H1 (cell line): ENCODE data around the gene ALG6. TPM values are rescaled to one million over a fixed set of nuclear protein-coding genes. Genes with fewer than 3 reads are reported as not detected.

Experiments used
- CTCF ChIA-PET: fragments of 300-600 bp; sonication (Branson Sonifier 250); formaldehyde crosslinking; loops from one replicate; lab custom pipeline; 2021; ENCODE audit not compliant: partially characterized antibody; lab: Charles Lee
- POLR2A ChIA-PET: fragments of 300-600 bp; sonication (Branson Sonifier 250); formaldehyde crosslinking; loops from one replicate; lab custom pipeline; 2021; ENCODE audit warnings: inconsistent platforms; ENCODE audit not compliant: partially characterized antibody; lab: Charles Lee
- DNase-seq, 2 experiments: peaks; one replicate each; pipeline versions ENCODE4 v3.0.0 to v3.0.0-alpha.2; 2010 to 2022; ENCODE audit warnings: low spot score in 2 of 2, low read depth in 1 of 2, mixed read lengths in 1 of 2
- FAIRE-seq: peaks from 2 replicates; lab custom pipeline; 2011; peaks lifted over from hg19 to GRCh38; lab: Jason Lieb, UNC
- H2AFZ ChIP-seq: 2 replicates; pipeline ENCODE4 v1.8.1; 2012; ENCODE audit warnings: low read length, inconsistent platforms
- H2AK5ac ChIP-seq: 2 replicates; pipeline ENCODE4 v1.6.1; 2013; ENCODE audit warnings: low read depth, low read length
- H2BK120ac ChIP-seq: replicated peaks from 2 replicates; pipeline ENCODE3; 2013; ENCODE audit warnings: low read depth, low read length, inconsistent platforms
- H2BK12ac ChIP-seq: 2 replicates; pipeline ENCODE4 v1.6.1; 2013; ENCODE audit warnings: low read depth, low read length
- H2BK15ac ChIP-seq: 2 replicates; pipeline ENCODE4 v1.6.1; 2013; ENCODE audit warnings: low read length
- H2BK20ac ChIP-seq: 2 replicates; pipeline ENCODE4 v1.6.1; 2013; ENCODE audit warnings: low read length
- H2BK5ac ChIP-seq: 2 replicates; pipeline ENCODE4 v1.6.1; 2013; ENCODE audit warnings: low read depth, low read length
- H3K14ac ChIP-seq: 2 replicates; pipeline ENCODE4 v1.6.1; 2013; ENCODE audit warnings: inconsistent platforms; ENCODE audit not compliant: insufficient read length
- H3K18ac ChIP-seq: 2 replicates; pipeline ENCODE4 v1.6.1; 2013; ENCODE audit warnings: low read length; ENCODE audit errors: extremely low read depth
- H3K23ac ChIP-seq: 2 replicates; pipeline ENCODE4 v1.6.1; 2013; ENCODE audit warnings: inconsistent platforms; ENCODE audit not compliant: insufficient read length
- H3K23me2 ChIP-seq: 2 replicates; pipeline ENCODE4 v1.6.1; 2013; ENCODE audit warnings: low read depth, low read length
- H3K27ac ChIP-seq: 2 replicates; pipeline ENCODE4 v1.6.1; 2011; ENCODE audit warnings: low read depth, low read length, inconsistent platforms
- H3K27me3 ChIP-seq, 4 experiments: replicated peaks in 1 of 4; 1 replicate in 1 of 4; 2 replicates in 3 of 4; pipeline versions ENCODE4 v1.6.1 to v1.8.1; 2011 to 2013; ENCODE audit warnings: low read length in 3 of 4, mild to moderate bottlenecking in 3 of 4, inconsistent platforms in 2 of 4, mixed read lengths in 2 of 4, moderate library complexity in 1 of 4; ENCODE audit not compliant: control insufficient read depth in 3 of 4, insufficient read depth in 3 of 4; ENCODE audit errors: extremely low read depth in 1 of 4
- H3K36me3 ChIP-seq, 4 experiments: 2 replicates each; pipeline versions ENCODE4 v1.6.1 to v1.8.1; 2011 to 2013; ENCODE audit warnings: mild to moderate bottlenecking in 4 of 4, low read length in 3 of 4, moderate library complexity in 2 of 4, control low read depth in 1 of 4, inconsistent platforms in 1 of 4; ENCODE audit not compliant: insufficient read depth in 4 of 4, control insufficient read depth in 2 of 4
- H3K4ac ChIP-seq: replicated peaks from 2 replicates; pipeline ENCODE3; 2013; ENCODE audit warnings: low read length, low read depth, mixed read lengths, inconsistent platforms; ENCODE audit not compliant: insufficient read length
- H3K4me1 ChIP-seq, 4 experiments: replicated peaks in 1 of 4; 1 replicate in 1 of 4; 2 replicates in 3 of 4; pipeline versions ENCODE4 v1.6.1 to v1.8.1; 2011 to 2013; ENCODE audit warnings: low read length in 3 of 4, inconsistent platforms in 2 of 4, mixed read lengths in 1 of 4; ENCODE audit not compliant: insufficient read depth in 4 of 4, control insufficient read depth in 3 of 4
- H3K4me2 ChIP-seq, 2 experiments: 2 replicates each; pipeline versions ENCODE4 v1.6.1 to v1.8.1; 2011 to 2013; ENCODE audit warnings: low read depth in 2 of 2, low read length in 2 of 2, control low read depth in 1 of 2, inconsistent platforms in 1 of 2, mild to moderate bottlenecking in 1 of 2; ENCODE audit not compliant: insufficient read depth in 1 of 2
- H3K4me3 ChIP-seq, 4 experiments: fragments of 200-600, 300-600 bp in 1 of 4; sonication (generic), shearing (Covaris generic), sonication (Bioruptor Twin) in 1 of 4; 2 replicates each; pipeline versions ENCODE4 v1.5.1 to v1.8.1; 2011 to 2016; ENCODE audit warnings: low read length in 4 of 4, low read depth in 3 of 4, control low read depth in 2 of 4, inconsistent platforms in 2 of 4, mild to moderate bottlenecking in 2 of 4, mixed read lengths in 1 of 4, moderate library complexity in 1 of 4; ENCODE audit not compliant: insufficient read depth in 2 of 4; ENCODE audit errors: extremely low read depth in 1 of 4
- H3K56ac ChIP-seq: replicated peaks from 2 replicates; pipeline ENCODE3; 2013; ENCODE audit warnings: low read depth, mild to moderate bottlenecking, mixed read lengths, low read length, inconsistent platforms; ENCODE audit not compliant: insufficient read length
- H3K79me1 ChIP-seq: 2 replicates; pipeline ENCODE4 v1.6.1; 2013; ENCODE audit warnings: low read depth, low read length, control low read depth
- H3K79me2 ChIP-seq, 2 experiments: 2 replicates each; pipeline versions ENCODE4 v1.6.1 to v1.8.1; 2012 to 2013; ENCODE audit warnings: low read length in 2 of 2, mild to moderate bottlenecking in 2 of 2, inconsistent platforms in 1 of 2; ENCODE audit not compliant: insufficient read depth in 2 of 2, control insufficient read depth in 1 of 2
- H3K9ac ChIP-seq, 4 experiments: replicated peaks in 1 of 4; 1 replicate in 1 of 4; 2 replicates in 3 of 4; pipeline versions ENCODE4 v1.6.1 to v1.8.1; 2011 to 2013; ENCODE audit warnings: low read depth in 3 of 4, low read length in 3 of 4, control low read depth in 2 of 4, mild to moderate bottlenecking in 2 of 4, moderate library complexity in 2 of 4, inconsistent platforms in 1 of 4; ENCODE audit errors: extremely low read depth in 1 of 4
- H3K9me3 ChIP-seq, 2 experiments: 2 replicates each; pipeline versions ENCODE4 v1.6.1 to v1.8.1; 2012 to 2013; ENCODE audit warnings: mild to moderate bottlenecking in 2 of 2, moderate library complexity in 2 of 2, control low read depth in 1 of 2, inconsistent platforms in 1 of 2, low read depth in 1 of 2, low read length in 1 of 2, mixed read lengths in 1 of 2; ENCODE audit not compliant: insufficient read depth in 2 of 2
- H4K20me1 ChIP-seq, 2 experiments: replicated peaks in 1 of 2; 2 replicates each; pipeline versions ENCODE3 to v1.8.1; 2011 to 2013; ENCODE audit warnings: inconsistent platforms in 2 of 2, low read length in 2 of 2, mild to moderate bottlenecking in 1 of 2; ENCODE audit not compliant: insufficient read depth in 2 of 2, control insufficient read depth in 1 of 2
- H4K5ac ChIP-seq: 2 replicates; pipeline ENCODE4 v1.6.1; 2013; ENCODE audit warnings: low read length, low read depth, mixed read lengths, inconsistent platforms; ENCODE audit not compliant: insufficient read length
- H4K8ac ChIP-seq: 2 replicates; pipeline ENCODE4 v1.8.0; 2013; ENCODE audit warnings: mild to moderate bottlenecking, moderate library complexity, low read length, inconsistent platforms; ENCODE audit not compliant: insufficient read depth; ENCODE audit errors: extremely low read depth
- H4K91ac ChIP-seq: replicated peaks from 2 replicates; pipeline ENCODE3; 2013; ENCODE audit warnings: low read length, mixed read lengths, inconsistent platforms; ENCODE audit not compliant: insufficient read length
- BCL11A ChIP-seq, 2 experiments: IDR thresholded peaks; one replicate each; pipeline ENCODE4 v1.6.1; 2011; ENCODE audit warnings: low read depth in 2 of 2, low read length in 2 of 2, mild to moderate bottlenecking in 2 of 2
- CTCF ChIP-seq, 3 experiments: IDR thresholded peaks; 1 replicate in 2 of 3; 2 replicates in 1 of 3; pipeline versions ENCODE4 v1.5.1 to v1.6.1; 2011; ENCODE audit warnings: low read length in 3 of 3, mild to moderate bottlenecking in 3 of 3, inconsistent platforms in 2 of 3, low read depth in 1 of 3, moderate library complexity in 1 of 3; ENCODE audit not compliant: insufficient read depth in 1 of 3; ENCODE audit errors: control extremely low read depth in 1 of 3
- E2F6 ChIP-seq: IDR thresholded peaks from 2 replicates; pipeline ENCODE4 v1.6.1; 2012; ENCODE audit warnings: inconsistent platforms
- EP300 ChIP-seq, 2 experiments: IDR thresholded peaks; 1 replicate in 1 of 2; 2 replicates in 1 of 2; pipeline ENCODE4 v1.6.1; 2011 to 2012; ENCODE audit warnings: low read depth in 2 of 2, low read length in 2 of 2, mild to moderate bottlenecking in 2 of 2, borderline replicate concordance in 1 of 2, inconsistent platforms in 1 of 2, moderate library complexity in 1 of 2
- MAFK ChIP-seq: IDR thresholded peaks from 2 replicates; pipeline ENCODE4 v1.6.1; 2012; ENCODE audit warnings: low read depth, mild to moderate bottlenecking, improper control_type of control experiment, low read length
- POLR2A ChIP-seq, 2 experiments: IDR thresholded peaks; 1 replicate in 1 of 2; 2 replicates in 1 of 2; pipeline ENCODE4 v1.6.1; 2011; ENCODE audit warnings: low read depth in 2 of 2, low read length in 2 of 2, mild to moderate bottlenecking in 2 of 2; ENCODE audit errors: control extremely low read depth in 1 of 2
- SIN3A ChIP-seq, 2 experiments: IDR thresholded peaks in 1 of 2; conservative IDR thresholded peaks in 1 of 2; 2 replicates each; pipeline ENCODE4 v1.6.1; 2011 to 2012; ENCODE audit warnings: low read length in 2 of 2, improper control_type of control experiment in 1 of 2, low read depth in 1 of 2, mild to moderate bottlenecking in 1 of 2
- SP1 ChIP-seq: IDR thresholded peaks from 2 replicates; pipeline ENCODE4 v1.6.1; 2011; ENCODE audit warnings: low read depth, low read length
- TAF1 ChIP-seq: IDR thresholded peaks from 2 replicates; pipeline ENCODE4 v1.6.1; 2011; ENCODE audit warnings: mild to moderate bottlenecking, low read depth, low read length
- USF2 ChIP-seq: IDR thresholded peaks from 2 replicates; pipeline ENCODE4 v1.6.1; 2011; ENCODE audit warnings: low read length, improper control_type of control experiment
- ZNF274 ChIP-seq: IDR thresholded peaks from 2 replicates; pipeline ENCODE4 v1.7.0; 2012; ENCODE audit warnings: low read length, borderline replicate concordance; ENCODE audit errors: extremely low read depth
- polyA plus RNA-seq, 7 experiments: library from polyadenylated mRNA; depleted of rRNA in 3 of 7; stranded (reverse) in 5 of 7; unstranded in 2 of 7; fragments of >200 nt in 5 of 7; fragments of 200-250 nt in 2 of 7; gene quantifications; 1 replicate in 5 of 7; 2 replicates in 1 of 7; 4 replicates in 1 of 7; pipeline versions ENCODE4 v1.2.1 to v1.2.3, GENCODE V29; 2011 to 2013; ENCODE audit warnings: missing spikeins in 2 of 7, mixed read lengths in 2 of 7
- total RNA-seq: library from RNA; stranded (reverse); fragmentation: NEBNext Ultra II Directional; extraction: Animal tissue kit (Norgen Biotek cat#: 25700); gene quantifications from 2 replicates; pipeline ENCODE4 v1.2.1, GENCODE V29; 2021

The ALG6 gene
- total and polyA plus RNA-seq, 2 of the 8 experiments (the other 6 are each of a cell fraction or from before 2014, with no cell fraction given) = 17.8 to 26.8 TPM

GRCh38 chr1:63405021-63405420 lies 37.6 kb downstream of the ALG6 start:
- ChIA-PET POLR2A (no interaction called here), CTCF (interaction anchor here (1.6 to 1.7 kb wide), 2 partner anchors 9 to 14 kb away, joined by 4 to 6 read pairs; no protein-coding TSS in a partner anchor)
- Histone ChIP-seq H3K4ac (no peak overlapping the region), H3K4me2 (no peak overlapping the region), H3K79me2 (no peaks in the 10 kb centered on the region), H3K18ac (no peak overlapping the region), H4K5ac (no peak overlapping the region), H3K27me3 (no peaks in the 10 kb centered on the region), H3K36me3 (no peaks in the 10 kb centered on the region), H3K4me1 (no peaks in the 10 kb centered on the region), H4K91ac (no peak overlapping the region), H3K14ac (no peak overlapping the region), H2AK5ac (no peak overlapping the region), H3K23ac (no peak overlapping the region), H4K20me1 (no peaks in the 10 kb centered on the region), H2BK120ac (no peak overlapping the region), H4K8ac (no peak overlapping the region), H2BK5ac (no peak overlapping the region), H2AFZ (no peak overlapping the region), H3K79me1 (no peaks in the 10 kb centered on the region), H3K9ac (no peak overlapping the region), H3K4me3 (no peak overlapping the region), H3K9me3 (no peaks in the 10 kb centered on the region), H2BK12ac (no peak overlapping the region), H3K23me2 (no peaks in the 10 kb centered on the region), H3K27ac (no peak overlapping the region), H2BK15ac (no peak overlapping the region), H3K56ac (no peak overlapping the region), H2BK20ac (no peak overlapping the region)
- DNase-seq = no peak
- no peak for FAIRE-seq
- TF ChIP-seq TAF1 (no peak), USF2 (no peak), MAFK (no peak), POLR2A (IDR thresholded peaks at IDR 0.05; ENCODE audit: control extremely low read depth in 1 of 2, low read depth in 2 of 2, low read length in 2 of 2) (no peak), ZNF274 (no peak), EP300 (IDR thresholded peaks at IDR 0.05; ENCODE audit: borderline replicate concordance in 1 of 2, low read depth in 2 of 2, low read length in 2 of 2) (no peak), BCL11A (IDR thresholded peaks at IDR 0.05; ENCODE audit: low read depth in 2 of 2, low read length in 2 of 2) (no peak), CTCF (IDR thresholded peaks at IDR 0.05; ENCODE audit: control extremely low read depth in 1 of 3, insufficient read depth in 1 of 3, low read depth in 1 of 3, low read length in 3 of 3) (no peak), E2F6 (no peak), SP1 (no peak), SIN3A (conservative IDR thresholded peaks at IDR 0.05 in 1 of 2, IDR thresholded peaks at IDR 0.05 in 1 of 2; ENCODE audit: low read depth in 1 of 2, low read length in 2 of 2) (no peak)
